Measurements from ENCODE around the gene CGN. TPM values are rescaled to one million over a fixed set of nuclear protein-coding genes. Genes with fewer than 3 reads are reported as not detected.

Gene CGN
- total RNA-seq, 2 experiments from 2014 or later = 0.08 to 0.28 TPM

DNA sequence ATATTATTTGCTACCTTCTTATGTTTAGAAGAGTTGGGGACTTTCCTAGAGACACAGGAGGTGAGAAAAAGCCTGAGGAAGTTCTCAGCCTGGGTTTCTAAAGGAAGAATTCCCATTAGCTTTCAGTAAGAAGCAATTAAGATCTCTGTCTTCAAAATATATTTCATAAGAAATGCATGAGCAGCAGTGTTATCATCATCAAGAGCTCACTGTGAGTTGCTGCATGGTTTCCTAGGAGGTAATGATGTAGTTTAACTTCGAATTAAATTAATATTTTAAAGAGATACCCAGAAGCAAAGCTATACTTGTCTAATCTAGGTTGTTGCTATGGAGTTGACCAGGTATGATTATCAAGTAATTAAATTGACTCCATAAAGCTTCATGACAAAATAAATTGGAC is 46.2 kb upstream of the CGN start:
- TF ChIP-seq, protein P1, sequence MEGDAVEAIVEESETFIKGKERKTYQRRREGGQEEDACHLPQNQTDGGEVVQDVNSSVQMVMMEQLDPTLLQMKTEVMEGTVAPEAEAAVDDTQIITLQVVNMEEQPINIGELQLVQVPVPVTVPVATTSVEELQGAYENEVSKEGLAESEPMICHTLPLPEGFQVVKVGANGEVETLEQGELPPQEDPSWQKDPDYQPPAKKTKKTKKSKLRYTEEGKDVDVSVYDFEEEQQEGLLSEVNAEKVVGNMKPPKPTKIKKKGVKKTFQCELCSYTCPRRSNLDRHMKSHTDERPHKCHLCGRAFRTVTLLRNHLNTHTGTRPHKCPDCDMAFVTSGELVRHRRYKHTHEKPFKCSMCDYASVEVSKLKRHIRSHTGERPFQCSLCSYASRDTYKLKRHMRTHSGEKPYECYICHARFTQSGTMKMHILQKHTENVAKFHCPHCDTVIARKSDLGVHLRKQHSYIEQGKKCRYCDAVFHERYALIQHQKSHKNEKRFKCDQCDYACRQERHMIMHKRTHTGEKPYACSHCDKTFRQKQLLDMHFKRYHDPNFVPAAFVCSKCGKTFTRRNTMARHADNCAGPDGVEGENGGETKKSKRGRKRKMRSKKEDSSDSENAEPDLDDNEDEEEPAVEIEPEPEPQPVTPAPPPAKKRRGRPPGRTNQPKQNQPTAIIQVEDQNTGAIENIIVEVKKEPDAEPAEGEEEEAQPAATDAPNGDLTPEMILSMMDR (IDR thresholded peaks at IDR 0.05) = no peak
- H3K4me1 ChIP-seq (ENCODE audit: insufficient read depth, low read length) = no peaks in the 10 kb centered on the region
- ChIA-PET CTCF (interaction anchor here (1.2 to 1.8 kb wide), 3 partner anchors 9 to 21 kb away, joined by 3 to 4 read pairs (median 3); no protein-coding TSS in a partner anchor), POLR2A (no interaction called here)
- no peaks in the 10 kb centered on the region for H3K36me3 ChIP-seq (ENCODE audit: insufficient read depth, low read length)
- no peaks in the 10 kb centered on the region for H3K9me3 Mint-ChIP-seq
- peaks cover 2% of the 10 kb centered on the region for H3K4me1 Mint-ChIP-seq (ENCODE audit: low read depth)
- ATAC-seq (ENCODE audit: poor library complexity) (no peak), DNase-seq (no peak)
- H3K27ac ChIP-seq (ENCODE audit: low read depth in 1 of 2, low read length in 2 of 2) = no peak overlapping the region
- H3K9me3 ChIP-seq (ENCODE audit: control insufficient read depth in 1 of 2, insufficient read depth in 1 of 2, low read length in 2 of 2) = no peaks in the 10 kb centered on the region
- H3K36me3 Mint-ChIP-seq (ENCODE audit: low read depth) = no peaks in the 10 kb centered on the region
- H3K27me3 Mint-ChIP-seq = peaks cover 41% of the 10 kb centered on the region
- no peak overlapping the region for H3K4me3 ChIP-seq (ENCODE audit: low read length)
- no peak overlapping the region for H3K4me3 Mint-ChIP-seq
- H3K27ac Mint-ChIP-seq = no peak overlapping the region
- peaks cover 4 to 10% of the 10 kb centered on the region in 2 experiments for H3K27me3 ChIP-seq (ENCODE audit: control insufficient read depth in 1 of 2, insufficient read depth in 2 of 2, low read length in 2 of 2)
- intact Hi-C loops (cut with DNase I, micrococcal nuclease) = loop anchor here in 1 of 2 experiments (2.0 to 10.0 kb wide), 2 partner anchors 46 to 530 kb away; partner anchors contain the start of genes CGN and S100A10

DNA sequence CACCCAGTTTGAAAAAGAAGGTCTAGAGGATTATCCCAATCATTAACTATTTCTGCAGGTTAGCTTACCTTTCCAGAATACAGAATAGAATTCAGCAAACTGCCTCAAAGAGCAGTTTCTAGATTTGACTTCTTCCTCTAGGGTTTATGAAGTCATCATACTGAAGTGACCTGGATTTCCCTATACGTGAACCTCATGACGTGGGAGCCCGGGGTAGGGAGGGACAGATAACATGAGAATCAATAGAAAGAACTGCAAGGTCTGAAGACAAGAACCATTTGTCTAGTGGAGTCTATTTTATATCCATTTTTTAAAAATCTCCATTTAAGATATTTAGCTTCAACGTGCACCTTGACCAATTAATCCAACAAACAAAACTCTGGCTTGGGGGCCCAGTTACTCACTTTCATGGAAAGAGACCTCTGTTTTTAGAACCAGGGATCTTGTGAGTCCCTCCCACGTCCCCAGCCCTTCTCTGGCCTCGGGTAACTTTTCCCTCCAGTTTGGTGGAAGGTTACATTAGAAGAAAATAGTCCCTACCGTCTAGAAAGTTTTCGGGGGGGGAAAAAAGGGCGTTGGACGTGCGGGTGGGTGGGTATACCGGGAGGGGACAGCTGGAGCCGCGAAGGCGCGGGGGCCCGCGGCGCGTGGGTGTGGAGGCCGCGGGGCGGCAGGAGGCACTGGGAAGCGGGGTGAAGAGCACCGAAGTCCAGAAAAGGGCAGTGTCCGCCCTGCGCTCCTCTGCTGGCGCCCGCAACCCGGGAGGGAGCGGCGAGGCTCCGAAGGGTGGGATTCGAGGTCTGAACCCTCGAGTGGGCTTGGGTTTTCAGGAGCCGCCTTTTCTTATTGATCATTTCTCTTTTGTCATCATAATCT is 38.1 kb upstream of the CGN start:
- POLR2A ChIA-PET = interaction anchor here (0.7 to 4.7 kb wide), 5 partner anchors 14 to 426 kb away, joined by 3 to 24 read pairs (median 3); partner anchors contain the start of genes CGN, POGZ and PSMB4
- no peaks in the 10 kb centered on the region for H3K27me3 ChIP-seq (ENCODE audit: control insufficient read depth in 1 of 2, insufficient read depth in 2 of 2, low read length in 2 of 2)
- Mint-ChIP-seq H3K36me3 (ENCODE audit: low read depth) (no peaks in the 10 kb centered on the region), H3K27ac (peak overlapping the region; percentile 78), H3K4me1 (ENCODE audit: low read depth) (peaks cover 8% of the 10 kb centered on the region), H3K27me3 (peaks cover 5% of the 10 kb centered on the region), H3K4me3 (peak overlapping the region; percentile 91), H3K9me3 (no peaks in the 10 kb centered on the region)
- peaks cover 10% of the 10 kb centered on the region for H3K4me1 ChIP-seq (ENCODE audit: insufficient read depth, low read length)
- ATAC-seq (ENCODE audit: poor library complexity) (peak; percentile 61), DNase-seq (peak in 12 of 14 experiments; percentile 1 to 54 (median 17))
- H3K36me3 ChIP-seq (ENCODE audit: insufficient read depth, low read length) = no peaks in the 10 kb centered on the region
- TF ChIP-seq, protein P1 (IDR thresholded peaks at IDR 0.05) = no peak
- H3K4me3 ChIP-seq (ENCODE audit: low read length) = peak overlapping the region; percentile 55
- H3K27ac ChIP-seq (ENCODE audit: low read depth in 1 of 2, low read length in 2 of 2) = no peak overlapping the region
- CTCF ChIA-PET = interaction anchor here (1.0 to 1.5 kb wide), 2 partner anchors 7 to 22 kb away, joined by 3 read pairs; no protein-coding TSS in a partner anchor
- intact Hi-C loops (cut with DNase I, micrococcal nuclease) = loop anchor here (1.0 kb wide), 1 partner anchor 14 kb away; the partner anchor contains the start of gene POGZ (in 2 of the 2)
- H3K9me3 ChIP-seq (ENCODE audit: control insufficient read depth in 1 of 2, insufficient read depth in 1 of 2, low read length in 2 of 2) = no peaks in the 10 kb centered on the region

DNA sequence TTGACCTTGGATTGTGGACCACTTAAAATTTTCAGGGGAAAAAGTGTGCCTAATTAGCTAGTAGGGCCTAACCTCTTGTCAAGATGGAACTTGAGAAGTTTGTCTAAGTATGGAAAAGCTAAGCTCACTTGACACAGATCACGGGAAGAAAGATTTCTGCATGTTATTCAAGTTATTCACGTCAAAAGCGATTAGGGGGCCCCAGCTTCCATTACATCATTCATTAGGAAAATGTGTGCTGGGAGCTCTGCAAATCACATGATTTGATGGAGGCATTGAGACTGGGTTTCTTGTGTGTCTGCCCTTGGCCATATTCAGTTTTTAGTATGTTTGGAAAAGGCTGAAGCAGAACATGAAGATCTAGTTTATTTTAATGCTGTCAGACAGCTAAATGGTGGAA is 36.4 kb upstream of the CGN start:
- Histone ChIP-seq H3K36me3 (ENCODE audit: insufficient read depth, low read length) (no peaks in the 10 kb centered on the region), H3K9me3 (ENCODE audit: control insufficient read depth in 1 of 2, insufficient read depth in 1 of 2, low read length in 2 of 2) (no peaks in the 10 kb centered on the region), H3K27me3 (ENCODE audit: control insufficient read depth in 1 of 2, insufficient read depth in 2 of 2, low read length in 2 of 2) (no peaks in the 10 kb centered on the region), H3K27ac (ENCODE audit: low read depth in 1 of 2, low read length in 2 of 2) (no peak overlapping the region), H3K4me1 (ENCODE audit: insufficient read depth, low read length) (peaks cover 10% of the 10 kb centered on the region), H3K4me3 (ENCODE audit: low read length) (no peak overlapping the region)
- DNase-seq = no peak
- no peak for ATAC-seq (ENCODE audit: poor library complexity)
- intact Hi-C loops (cut with DNase I, micrococcal nuclease) = no loop called here
- Mint-ChIP-seq H3K9me3 (no peaks in the 10 kb centered on the region), H3K4me3 (no peak overlapping the region), H3K4me1 (ENCODE audit: low read depth) (peaks cover 8% of the 10 kb centered on the region), H3K36me3 (ENCODE audit: low read depth) (no peaks in the 10 kb centered on the region), H3K27ac (no peak overlapping the region), H3K27me3 (peaks cover 5% of the 10 kb centered on the region)
- TF ChIP-seq, protein P1 (IDR thresholded peaks at IDR 0.05) = no peak
- ChIA-PET POLR2A (interaction anchor here (0.6 to 4.7 kb wide), 3 partner anchors 15 to 75 kb away, joined by 3 to 24 read pairs (median 4); partner anchors contain the start of genes CGN and POGZ), CTCF (interaction anchor here (1.0 to 1.5 kb wide), 3 partner anchors 9 to 31 kb away, joined by 3 read pairs; no protein-coding TSS in a partner anchor)
